HFFc6 (cell line): ENCODE results near the gene TARDBP. TPM values are rescaled to one million over a fixed set of nuclear protein-coding genes. Genes with fewer than 3 reads are reported as not detected.
"Not testable (repeated sequence)": the region's sequence is repeated elsewhere in the genome, so short reads cannot be mapped to it uniquely, and the experiment has no call there.

Experiments
- DNase-seq: peaks from one replicate; pipeline ENCODE4 v3.0.0-alpha.2; 2018
- H3K27ac Mint-ChIP-seq: 2 replicates; pipeline ENCODE4 v1.8.0; 2020; ENCODE audit warnings: mild to moderate bottlenecking, mixed read lengths
- H3K27me3 Mint-ChIP-seq: 2 replicates; pipeline ENCODE4 v1.8.0; 2021; ENCODE audit warnings: mild to moderate bottlenecking, moderate library complexity, mixed read lengths; ENCODE audit not compliant: insufficient read depth
- H3K36me3 Mint-ChIP-seq: 2 replicates; pipeline ENCODE4 v1.8.0; 2021; ENCODE audit warnings: low read depth, mixed read lengths
- H3K4me1 Mint-ChIP-seq: 2 replicates; pipeline ENCODE4 v1.8.0; 2020; ENCODE audit warnings: low read depth, mixed read lengths
- H3K4me3 Mint-ChIP-seq: 2 replicates; pipeline ENCODE4 v1.8.0; 2020; ENCODE audit warnings: mild to moderate bottlenecking, moderate library complexity, mixed read lengths
- H3K9me3 Mint-ChIP-seq: 2 replicates; pipeline ENCODE4 v1.8.0; 2020; ENCODE audit warnings: mild to moderate bottlenecking, mixed read lengths
- total RNA-seq, 6 experiments: library from RNA; stranded (reverse); fragmentation: NEBNext Ultra II Directional; extraction: Animal tissue kit (Norgen Biotek cat#: 25700); gene quantifications; 2 replicates in 1 of 6; 3 replicates in 5 of 6; pipeline ENCODE4 v1.2.3, GENCODE V29; 2021
- TF ChIP-seq, protein P1 (sequence below): fragments of 200-600 bp; sonication (generic); IDR thresholded peaks from 2 replicates; pipeline ENCODE4 v1.5.0; 2021; ENCODE audit warnings: antibody characterized with exemption, mild to moderate bottlenecking

TARDBP gene
- total RNA-seq, 6 experiments from 2014 or later: 133 to 178 (median 171) TPM

DNA sequence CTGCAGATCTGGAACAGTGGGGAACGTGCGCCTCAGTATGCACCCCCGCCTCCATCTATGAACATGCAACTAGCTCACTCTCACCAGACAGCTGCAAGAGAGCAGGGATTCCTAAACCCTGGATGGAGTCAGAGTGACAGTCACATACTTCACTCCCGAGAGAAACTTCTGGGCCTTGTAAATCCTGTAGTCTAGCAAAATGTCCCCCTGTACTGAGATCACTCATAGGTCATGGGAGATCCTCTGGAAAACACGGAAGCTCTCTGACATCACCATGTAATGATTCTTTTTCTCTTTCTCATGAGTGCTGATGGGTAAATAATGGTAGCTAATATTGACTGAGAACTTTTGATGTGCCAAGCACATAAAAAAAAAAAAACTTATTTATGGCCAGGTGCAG is 23.4 kb upstream of the TARDBP start:
- no peaks in the 10 kb centered on the region; the same call in 1 of the 2 replicates for H3K9me3 Mint-ChIP-seq
- peaks cover 36% of the 10 kb centered on the region for H3K27me3 Mint-ChIP-seq
- H3K36me3 Mint-ChIP-seq: no peaks in the 10 kb centered on the region
- H3K4me1 Mint-ChIP-seq: no peaks in the 10 kb centered on the region
- TF ChIP-seq, protein P1, sequence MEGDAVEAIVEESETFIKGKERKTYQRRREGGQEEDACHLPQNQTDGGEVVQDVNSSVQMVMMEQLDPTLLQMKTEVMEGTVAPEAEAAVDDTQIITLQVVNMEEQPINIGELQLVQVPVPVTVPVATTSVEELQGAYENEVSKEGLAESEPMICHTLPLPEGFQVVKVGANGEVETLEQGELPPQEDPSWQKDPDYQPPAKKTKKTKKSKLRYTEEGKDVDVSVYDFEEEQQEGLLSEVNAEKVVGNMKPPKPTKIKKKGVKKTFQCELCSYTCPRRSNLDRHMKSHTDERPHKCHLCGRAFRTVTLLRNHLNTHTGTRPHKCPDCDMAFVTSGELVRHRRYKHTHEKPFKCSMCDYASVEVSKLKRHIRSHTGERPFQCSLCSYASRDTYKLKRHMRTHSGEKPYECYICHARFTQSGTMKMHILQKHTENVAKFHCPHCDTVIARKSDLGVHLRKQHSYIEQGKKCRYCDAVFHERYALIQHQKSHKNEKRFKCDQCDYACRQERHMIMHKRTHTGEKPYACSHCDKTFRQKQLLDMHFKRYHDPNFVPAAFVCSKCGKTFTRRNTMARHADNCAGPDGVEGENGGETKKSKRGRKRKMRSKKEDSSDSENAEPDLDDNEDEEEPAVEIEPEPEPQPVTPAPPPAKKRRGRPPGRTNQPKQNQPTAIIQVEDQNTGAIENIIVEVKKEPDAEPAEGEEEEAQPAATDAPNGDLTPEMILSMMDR: no peak
- H3K4me3 Mint-ChIP-seq: no peak overlapping the region
- no peak for DNase-seq
- no peak overlapping the region for H3K27ac Mint-ChIP-seq

DNA sequence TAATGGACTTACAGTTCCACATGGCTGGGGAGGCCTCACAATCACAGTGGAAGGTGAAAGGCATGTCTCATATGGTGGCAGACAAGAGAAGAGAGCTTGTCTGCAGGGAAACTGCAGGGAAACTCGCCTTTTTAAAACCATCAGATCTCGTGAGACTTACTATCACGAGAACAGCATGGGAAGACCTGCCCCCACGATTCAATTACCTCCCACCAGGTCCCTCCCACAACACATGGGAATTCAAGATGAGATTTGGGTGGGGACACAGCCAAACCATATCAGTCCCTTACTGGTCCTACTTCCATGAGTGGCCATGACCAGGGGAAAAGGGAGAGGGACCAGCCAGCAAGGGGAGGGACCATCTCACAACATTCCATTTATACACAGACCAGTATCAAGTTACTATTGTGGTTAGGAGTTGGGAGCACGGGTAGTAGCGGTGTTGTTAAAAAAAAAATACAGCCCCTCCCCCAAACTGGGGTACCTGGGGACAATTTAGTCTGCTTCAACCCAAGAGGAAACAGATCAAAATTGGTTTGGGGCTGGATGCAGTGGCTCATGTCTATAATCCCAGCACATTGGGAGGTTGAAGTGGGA is 22.4 kb upstream of the TARDBP start:
- H3K9me3 Mint-ChIP-seq, H3K4me1 Mint-ChIP-seq: not testable (repeated sequence)

DNA sequence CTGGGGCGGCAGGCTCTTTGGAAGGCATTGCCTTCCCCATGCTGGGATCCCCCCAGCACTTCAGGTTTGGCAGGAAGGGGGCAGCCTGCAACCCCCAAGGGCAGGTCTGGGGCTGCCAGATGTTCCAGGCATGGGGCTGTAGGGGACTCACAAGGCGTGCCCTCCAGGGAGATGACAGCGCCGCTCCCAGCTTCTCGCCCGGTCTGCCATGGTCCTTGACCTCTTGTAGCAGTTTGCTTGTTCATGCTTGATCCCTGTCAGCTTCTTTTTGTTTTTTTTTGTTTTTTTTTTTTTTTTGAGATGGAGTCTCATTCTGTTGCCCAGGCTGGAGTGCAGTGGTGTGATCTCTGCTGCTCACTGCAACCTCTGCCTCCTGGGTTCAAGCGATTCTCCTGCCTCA is 21.6 kb upstream of the TARDBP start:
- Mint-ChIP-seq H3K27ac (no peak overlapping the region), H3K4me1 (no peaks in the 10 kb centered on the region), H3K36me3 (no peaks in the 10 kb centered on the region), H3K27me3 (peaks cover 26% of the 10 kb centered on the region), H3K4me3 (no peak overlapping the region), H3K9me3 (no peaks in the 10 kb centered on the region)
- no peak for DNase-seq
- TF ChIP-seq, protein P1: no peak

More for the DNA sequence above, 22.4 kb upstream of the TARDBP start:
- DNase-seq, H3K27ac Mint-ChIP-seq, H3K36me3 Mint-ChIP-seq, H3K4me3 Mint-ChIP-seq: not testable (repeated sequence)
- H3K27me3 Mint-ChIP-seq: peaks cover 30% of the 10 kb centered on the region

DNA sequence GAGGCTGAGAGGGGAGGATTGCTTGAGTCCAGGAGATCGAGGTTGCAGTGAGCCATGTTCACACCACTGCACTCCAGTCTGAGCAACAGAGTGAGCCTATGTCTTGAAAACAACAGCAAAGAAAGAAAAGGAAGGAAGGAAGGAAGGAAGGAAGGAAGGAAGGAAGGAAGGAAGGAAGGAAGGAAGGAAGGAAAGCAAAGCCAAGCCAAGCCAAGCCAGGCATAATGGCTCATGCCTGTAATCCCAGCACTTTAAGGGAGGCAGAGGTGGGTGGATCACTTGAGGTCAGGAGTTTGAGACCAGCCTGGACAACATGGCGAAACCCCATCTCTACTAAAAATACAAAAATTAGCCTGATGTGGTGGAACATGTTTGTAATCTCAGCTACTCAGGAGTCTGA is 20.4 kb upstream of the TARDBP start:
- not testable (repeated sequence) for H3K9me3 Mint-ChIP-seq, DNase-seq, H3K4me1 Mint-ChIP-seq, H3K36me3 Mint-ChIP-seq, H3K4me3 Mint-ChIP-seq, H3K27ac Mint-ChIP-seq
- H3K27me3 Mint-ChIP-seq: peaks cover 34% of the 10 kb centered on the region

DNA sequence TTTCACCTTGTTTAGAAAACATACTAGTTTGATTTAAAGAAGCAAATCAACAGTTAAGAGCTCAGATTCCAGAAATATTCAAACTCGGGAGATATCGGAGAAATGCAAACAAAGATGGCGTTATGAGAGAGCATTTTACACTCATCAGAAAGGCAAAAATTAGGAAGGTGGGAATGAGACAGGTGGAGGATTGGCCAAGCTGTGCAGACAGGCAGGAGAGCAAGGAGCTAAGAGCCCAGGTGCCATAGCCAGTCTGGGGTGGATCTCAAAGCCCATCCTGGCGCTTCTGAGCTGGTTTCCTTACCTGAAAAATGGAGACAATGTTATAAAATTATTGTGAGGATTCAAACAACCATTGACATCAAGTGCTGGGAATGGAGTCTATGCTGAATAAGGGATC is 19.6 kb upstream of the TARDBP start:
- Mint-ChIP-seq H3K9me3 (no peaks in the 10 kb centered on the region), H3K27me3 (peaks cover 29% of the 10 kb centered on the region), H3K27ac (no peak overlapping the region), H3K4me1 (no peaks in the 10 kb centered on the region), H3K4me3 (no peak overlapping the region), H3K36me3 (no peaks in the 10 kb centered on the region)
- no peak for DNase-seq
- TF ChIP-seq, protein P1: no peak

DNA sequence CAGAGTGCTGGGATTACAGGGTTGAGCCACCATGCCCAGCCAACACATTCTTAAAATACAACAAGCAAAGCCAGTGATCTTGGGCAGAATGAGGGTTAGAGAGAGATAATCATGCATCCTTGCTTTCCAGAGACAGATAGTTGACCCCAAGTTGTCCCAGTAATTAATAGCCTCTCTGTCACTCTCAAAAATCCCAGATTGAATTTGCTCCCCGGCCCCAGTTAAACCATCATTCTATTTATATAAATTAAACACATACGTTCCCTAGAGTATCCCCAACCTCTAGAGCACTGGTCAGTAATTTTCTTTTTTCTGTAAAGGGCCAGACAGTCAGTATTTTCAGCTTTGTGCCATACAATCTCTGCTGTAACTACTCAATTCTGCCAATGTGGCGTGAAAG is 16.4 kb upstream of the TARDBP start:
- TF ChIP-seq, protein P1: no peak
- Mint-ChIP-seq H3K4me3 (no peak overlapping the region), H3K27me3 (peaks cover 22% of the 10 kb centered on the region), H3K4me1 (no peaks in the 10 kb centered on the region), H3K9me3 (peaks cover 4% of the 10 kb centered on the region; the same call in 1 of the 2 replicates), H3K36me3 (peaks cover 5% of the 10 kb centered on the region; the same call in 1 of the 2 replicates), H3K27ac (no peak overlapping the region)
- no peak for DNase-seq
